NCI-H82 treated with DMSO at 0.1 percent for 48 hours (cell line): Measurements from ENCODE around the gene MYO1E.

Source experiments
- DNase-seq: peaks from one replicate; lab custom pipeline; 2025; ENCODE audit not compliant: unreplicated experiment; lab: John Stamatoyannopoulos, UW

MYO1E gene

GRCh38 chr15:59104912-59105732, 267.5 kb downstream of the MYO1E start, which contains the start of gene CCNB2:
CCNB2 (plus strand) TSS chr15:59105146; CDS start chr15:59105269, 123 bp downstream.
- DNase-seq, result peak; percentile 77

GRCh38 chr15:59104602-59104911, 268.1 kb downstream of the MYO1E start:
- DNase-seq, result no peak

GRCh38 chr15:59099162-59099685, 273.4 kb downstream of the MYO1E start:
- no peak for DNase-seq

DNA sequence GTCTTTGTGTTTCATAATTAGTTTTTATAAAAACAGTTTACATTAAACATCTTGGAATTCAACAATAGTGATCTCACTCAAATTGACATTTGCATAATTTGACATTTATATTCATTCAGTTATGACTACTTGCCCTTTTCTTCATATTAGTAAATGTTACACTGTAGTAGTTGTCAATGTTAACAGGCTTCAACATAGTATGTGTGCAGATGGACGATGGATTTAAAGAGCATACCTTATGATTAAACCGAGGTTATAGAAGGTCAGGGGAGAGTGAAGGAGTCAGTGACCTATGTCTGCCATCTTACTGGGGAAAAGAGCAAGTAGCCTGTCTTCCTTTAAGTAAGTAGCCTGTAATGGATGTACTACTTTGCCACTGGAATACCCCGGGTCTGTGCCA, 276.2 kb downstream of the MYO1E start:
- DNase-seq, result no peak

GRCh38 chr15:59094077-59094476, 278.6 kb downstream of the MYO1E start:
- no peak for DNase-seq

DNA sequence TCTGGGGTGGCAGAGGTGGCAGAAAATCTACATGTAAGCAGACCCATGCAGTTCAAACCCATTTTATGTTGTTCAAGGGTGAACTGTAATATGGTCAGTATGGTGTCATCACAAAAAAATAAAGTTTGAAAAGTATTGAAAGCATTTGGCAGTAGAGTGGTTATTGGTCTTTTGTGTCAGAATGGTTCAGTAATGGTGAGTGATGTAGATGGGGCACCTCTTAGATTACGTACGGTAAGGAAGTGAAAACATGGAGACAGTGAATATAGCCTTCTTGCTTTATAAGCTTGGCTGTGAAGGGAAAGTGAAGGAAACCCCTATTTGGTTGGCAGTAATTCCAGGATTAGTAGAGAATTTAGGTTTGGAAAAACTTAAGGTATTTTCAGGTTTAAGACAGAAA, 284.9 kb downstream of the MYO1E start:
- DNase-seq, result no peak
